Measurements from ENCODE around the gene NBAS.

NBAS gene

GRCh38 chr2:15560988-15561573 lies at the start of gene NBAS:
Gene NBAS (minus strand): TSS chr2:15561334. CDS start chr2:15561304, 30 bp downstream.
- DNase-seq, result peak; percentile 92

GRCh38 chr2:15610430-15610952 lies 49.4 kb upstream of the NBAS start:
- DNase-seq, result no peak

DNA sequence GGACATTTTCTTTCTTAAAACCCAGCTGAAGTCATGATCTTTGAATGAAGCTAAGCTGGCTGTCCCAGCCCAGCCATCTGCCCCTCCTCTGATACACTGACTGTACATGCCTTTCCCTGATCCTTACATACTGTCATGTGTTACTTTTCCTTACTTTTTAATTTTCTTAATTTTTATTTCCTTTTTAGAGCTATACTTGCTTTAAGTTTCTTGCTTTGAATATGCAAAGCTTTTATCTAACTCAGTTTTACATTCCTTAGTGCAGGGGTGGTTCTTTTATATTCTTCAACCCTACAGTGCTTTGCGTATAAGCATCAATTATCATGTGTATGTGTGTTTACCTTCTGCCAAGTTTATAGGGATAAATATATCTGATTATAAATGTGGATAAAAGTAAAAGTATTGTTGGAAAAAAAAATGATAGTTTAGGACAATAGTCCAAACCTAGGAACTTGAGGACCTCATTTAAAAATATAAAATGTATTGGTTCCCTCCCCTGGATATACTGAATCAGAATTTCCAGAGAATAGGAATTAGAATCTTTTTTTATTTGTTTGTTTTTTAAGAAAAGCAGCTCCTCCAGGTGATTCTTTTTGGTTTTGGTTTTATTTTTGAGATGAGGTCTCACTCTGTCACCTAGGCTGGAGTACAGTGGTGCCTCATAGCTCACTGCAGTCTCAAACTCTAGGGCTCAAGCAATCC lies 48.4 kb upstream of the NBAS start:
- no peak for DNase-seq

GRCh38 chr2:15608392-15608761 lies 47.2 kb upstream of the NBAS start:
- no peak for DNase-seq

- DNase-seq, result no peak
Measured at GRCh38 chr2:15607709-15608391, 46.7 kb upstream of the NBAS start.

DNA sequence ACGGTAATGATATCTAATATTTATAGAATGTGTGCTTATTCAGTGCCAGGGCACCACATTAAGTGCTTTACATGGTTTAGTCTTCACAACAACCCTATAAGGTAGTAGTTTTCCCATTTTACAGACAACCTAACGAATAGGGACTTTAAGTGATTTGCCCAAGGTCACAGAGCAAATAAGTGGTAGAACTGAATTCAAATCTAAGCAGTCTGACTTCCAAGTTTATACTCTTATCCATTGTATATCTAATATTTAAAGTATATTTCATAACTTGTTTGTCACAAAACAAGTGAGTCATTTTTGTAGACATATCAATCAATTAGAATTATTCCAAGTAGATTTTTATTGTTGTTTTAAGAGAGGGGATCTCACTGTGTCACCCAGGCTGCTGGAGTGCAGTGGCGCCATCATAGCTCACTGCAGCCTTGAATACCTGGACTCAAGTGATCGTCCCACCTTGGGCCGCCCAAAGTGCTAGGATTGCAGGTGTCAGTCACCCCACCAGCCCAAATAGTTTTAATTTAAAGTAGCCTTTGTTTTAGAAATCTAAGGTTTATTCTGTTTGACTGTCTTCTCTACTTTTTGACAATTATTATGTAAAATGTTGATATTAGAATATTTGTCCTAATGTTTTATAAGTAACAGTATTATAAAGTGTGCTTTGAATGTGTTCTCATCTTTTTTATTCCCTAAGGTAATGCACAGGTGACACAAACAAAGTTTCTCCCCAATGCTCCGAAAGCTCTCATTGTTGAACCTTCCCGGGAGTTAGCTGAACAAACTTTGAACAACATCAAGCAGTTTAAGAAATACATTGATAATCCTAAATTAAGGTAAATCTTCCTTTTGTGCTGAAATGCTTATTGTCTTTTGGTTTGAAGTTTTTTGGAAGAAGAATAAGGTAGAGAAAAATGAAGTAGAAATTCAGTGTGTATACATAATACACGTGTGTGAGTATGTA lies 45.6 kb upstream of the NBAS start:
- DNase-seq, result no peak

DNA sequence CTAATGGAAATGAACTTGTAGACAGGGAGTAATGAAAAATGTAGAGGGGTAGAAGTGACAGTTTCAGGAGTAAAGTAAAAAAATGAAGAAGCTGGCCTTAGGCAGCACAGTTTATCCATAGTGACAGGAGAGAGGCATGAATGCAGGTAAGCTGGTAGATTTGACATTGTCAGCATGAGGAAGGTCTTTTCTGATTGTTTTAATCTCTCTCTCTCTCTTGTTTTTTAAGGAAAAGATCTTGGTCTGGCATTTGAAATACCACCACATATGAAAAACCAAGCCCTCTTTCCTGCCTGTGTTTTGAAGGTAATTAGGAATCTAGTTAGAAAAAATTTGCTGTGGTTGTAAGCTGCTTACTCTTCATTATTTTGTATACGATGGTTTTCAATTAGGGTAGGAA lies 44.6 kb upstream of the NBAS start:
- no peak for DNase-seq

DNA sequence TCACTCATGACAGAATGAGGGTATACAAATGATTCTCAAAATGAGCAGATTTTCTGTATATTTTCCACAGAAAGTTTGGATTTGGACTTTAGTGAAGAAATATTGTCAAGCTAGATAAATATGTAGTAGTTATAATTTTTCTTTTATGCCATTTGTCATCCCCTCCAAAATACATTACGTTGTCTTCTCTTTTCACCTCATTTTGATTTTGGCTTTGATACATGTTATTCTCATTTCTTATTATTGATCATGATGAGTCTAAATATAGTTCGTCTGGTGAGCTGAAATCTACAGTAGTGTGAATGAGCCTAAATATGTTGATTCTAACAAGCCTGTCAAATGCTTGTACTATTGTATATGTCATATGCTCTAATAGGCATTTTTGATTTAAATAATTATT lies 42.8 kb upstream of the NBAS start:
- no peak for DNase-seq

- no peak for DNase-seq
Measured at GRCh38 chr2:15603044-15603765, 42.1 kb upstream of the NBAS start.

GRCh38 chr2:15602393-15602792 lies 41.3 kb upstream of the NBAS start:
- no peak for DNase-seq

DNA sequence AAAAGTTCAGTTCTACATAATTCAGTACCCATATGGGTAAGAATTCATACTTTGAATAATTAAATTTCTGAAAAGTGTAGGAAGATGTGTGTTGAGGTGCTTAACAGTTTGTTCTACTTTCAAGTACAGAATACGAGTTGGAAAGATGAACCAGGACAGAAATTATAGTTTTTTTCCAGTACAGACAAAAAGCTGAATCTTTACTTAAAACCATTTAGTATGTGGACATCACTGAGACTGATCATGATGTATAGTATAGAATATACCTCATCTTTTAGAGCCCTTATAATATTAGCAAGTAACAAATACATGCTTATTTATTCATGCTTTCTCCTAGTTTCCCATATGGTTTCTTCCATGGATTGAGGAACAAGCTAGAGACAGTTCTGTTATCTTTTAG lies 40.5 kb upstream of the NBAS start:
- no peak for DNase-seq

DNA sequence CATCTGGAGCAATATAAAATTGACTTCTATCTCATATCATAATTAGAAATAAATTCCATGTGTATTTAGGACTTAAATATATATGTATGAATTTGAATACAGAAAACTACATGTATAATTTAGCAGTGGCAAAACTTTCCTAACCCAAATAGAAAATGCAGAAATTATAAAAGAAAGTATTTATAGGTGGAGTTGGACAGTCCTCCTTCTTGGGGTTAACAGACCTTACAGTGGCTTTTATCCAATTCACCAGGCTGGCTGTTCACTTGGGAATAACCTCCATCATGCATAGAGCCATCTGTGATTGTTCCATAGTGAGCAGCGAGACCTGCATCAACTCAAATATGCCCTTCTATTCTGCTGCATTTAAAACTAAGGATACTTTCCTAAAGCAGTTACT lies 38.9 kb upstream of the NBAS start:
- no peak for DNase-seq

DNA sequence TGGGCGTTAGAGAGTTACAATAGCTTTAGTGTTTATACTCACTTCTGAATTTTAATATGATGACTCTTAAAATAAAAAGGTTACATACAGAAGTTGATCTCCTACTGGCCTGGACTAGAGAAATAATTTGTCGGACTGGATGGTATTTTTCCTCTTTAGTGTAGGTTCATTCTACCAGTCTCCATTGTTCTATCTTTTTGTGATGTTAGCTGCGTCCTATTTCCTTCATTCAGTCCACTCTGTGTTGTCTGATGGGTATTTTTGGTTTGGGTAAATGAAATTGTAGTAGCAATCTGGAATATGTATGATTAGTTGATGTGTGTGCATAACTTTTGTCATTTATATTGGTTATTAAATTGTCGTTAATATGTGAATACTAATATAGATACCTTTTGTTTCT lies 35.8 kb upstream of the NBAS start:
- no peak for DNase-seq

- DNase-seq, result no peak
Measured at GRCh38 chr2:15596350-15596749, 35.2 kb upstream of the NBAS start.

- no peak for DNase-seq
Measured at GRCh38 chr2:15595936-15596335, 34.8 kb upstream of the NBAS start.

- DNase-seq, result no peak
Measured at GRCh38 chr2:15595342-15595905, 34.3 kb upstream of the NBAS start.

DNA sequence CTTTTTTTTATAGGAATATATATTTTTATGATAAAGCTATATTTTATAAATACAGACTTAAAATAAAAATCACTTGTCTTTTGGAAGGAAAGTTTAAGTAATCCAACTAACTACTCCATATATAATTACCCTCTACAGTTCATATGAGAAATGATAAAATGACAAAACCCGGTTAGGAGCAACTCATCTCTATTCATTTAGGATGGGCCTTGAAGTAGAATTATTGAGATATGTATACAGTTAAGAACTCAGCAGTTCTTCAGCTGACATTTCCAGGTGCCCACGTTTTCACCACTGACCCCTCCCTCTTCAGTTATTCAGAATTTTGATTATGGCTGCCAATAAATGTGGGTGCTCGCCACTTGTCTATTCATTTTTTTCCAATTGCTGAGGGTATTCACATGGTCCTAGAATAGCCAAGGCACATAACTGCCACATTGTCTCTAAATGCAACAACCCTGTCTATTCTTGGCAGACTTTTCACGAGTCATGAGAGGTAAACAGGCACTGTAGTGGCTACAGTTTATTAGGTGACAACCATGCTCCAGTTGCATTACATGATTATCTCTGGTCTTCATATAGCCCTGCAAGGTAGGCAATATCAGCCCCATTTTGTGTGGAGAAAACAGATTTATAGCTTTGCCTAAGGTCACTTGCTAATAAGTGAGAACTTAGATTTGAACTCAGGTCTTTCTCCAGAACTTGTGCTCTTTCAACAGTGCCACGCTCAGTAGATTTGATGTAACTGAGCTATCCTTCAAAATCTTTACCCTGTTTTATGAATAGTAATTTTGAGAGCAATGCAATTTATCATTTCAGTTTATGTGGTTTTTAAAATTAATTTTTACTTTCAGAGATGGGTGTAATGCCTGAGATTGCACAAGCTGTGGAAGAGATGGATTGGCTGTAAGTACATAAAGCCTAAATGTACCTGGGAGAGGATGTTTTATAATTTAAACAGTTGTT lies 33.4 kb upstream of the NBAS start:
- DNase-seq, result no peak

GRCh38 chr2:15593327-15593705 lies 32.2 kb upstream of the NBAS start:
- DNase-seq, result no peak

DNA sequence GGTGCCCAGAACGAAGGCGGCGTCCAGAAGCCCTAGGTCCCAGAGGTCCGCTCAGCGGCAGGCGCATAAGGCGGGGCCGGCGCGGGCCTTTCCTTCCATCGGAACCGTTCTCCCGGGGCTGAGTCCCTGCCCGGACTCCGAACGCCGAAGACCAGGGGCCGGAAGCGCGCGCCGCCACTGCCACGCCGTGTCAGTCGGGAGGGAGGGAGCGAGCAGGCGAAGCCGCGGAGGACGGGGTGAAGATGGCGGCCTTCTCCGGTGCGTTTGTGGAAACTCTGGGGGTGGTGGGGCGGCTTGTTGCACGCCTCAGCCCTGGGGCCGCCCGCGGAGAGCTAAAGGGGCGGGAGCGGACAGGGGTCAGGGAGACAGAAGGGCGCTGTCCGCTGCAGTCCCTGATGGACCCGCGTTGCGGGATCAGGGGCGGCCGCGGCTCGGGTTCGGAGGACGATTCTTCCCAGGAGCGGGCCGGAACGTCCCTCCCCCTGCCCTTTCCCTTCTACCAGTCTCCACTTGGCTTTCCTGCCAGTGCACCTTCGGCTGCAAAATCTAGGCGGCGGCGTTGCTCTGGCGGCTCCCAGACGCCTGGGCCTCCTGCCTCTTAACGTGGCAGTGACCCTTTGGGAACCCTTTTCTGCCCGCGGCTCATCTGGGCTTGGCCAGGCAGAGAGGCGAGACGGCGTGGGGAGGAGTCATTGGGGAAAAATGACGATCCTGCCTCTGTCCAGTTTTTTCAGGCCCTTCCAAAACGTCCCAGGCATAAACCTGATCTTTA lies 30.7 kb upstream of the NBAS start, which contains the start of gene DDX1:
Gene DDX1, plus strand, starts transcription at position 177 of the 772 bp plus-strand sequence. Its CDS starts 66 bp downstream, at position 243.
- DNase-seq, result peak; percentile 90

DNA sequence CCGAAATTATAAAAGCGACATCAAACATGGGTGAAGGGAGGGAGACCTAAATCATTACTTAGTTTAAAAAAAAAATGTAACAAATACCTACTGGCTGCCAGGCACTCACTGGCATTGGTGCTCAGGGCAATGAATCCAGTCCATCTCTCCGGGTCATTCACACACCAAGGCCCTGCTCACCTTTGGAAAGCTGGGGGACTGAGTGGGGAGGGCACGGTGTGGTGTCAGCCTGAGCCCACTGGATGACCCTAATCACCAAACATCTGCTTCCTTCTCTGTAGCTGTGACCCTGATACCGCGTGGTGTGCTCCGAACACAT lies 30.2 kb upstream of the NBAS start:
- no peak for DNase-seq

All from left hindlimb (tissue), 1 donor.